VCaP (cell line): ENCODE results near the gene DGCR8.

ENCODE experiments used
- H3K27ac ChIP-seq: fragments of 450-650 bp; 2 replicates; pipeline ENCODE4 v1.5.1; 2017
- CTCF ChIP-seq: fragments of 450-650 bp; conservative IDR thresholded peaks from 2 replicates; pipeline ENCODE4 v1.5.1; 2017; ENCODE audit warnings: mild to moderate bottlenecking, moderate library complexity

Gene DGCR8

GRCh38 chr22:20132686-20133246 is 52.7 kb downstream of the DGCR8 start:
- H3K27ac ChIP-seq: peak overlapping the region; percentile 92
- TF ChIP-seq CTCF: no peak

- TF ChIP-seq CTCF: no peak
- no peak overlapping the region for H3K27ac ChIP-seq
These were observed 54.0 kb downstream of the DGCR8 start for GRCh38 chr22:20133930-20134549.

- H3K27ac ChIP-seq: peak overlapping the region; percentile 18; the same call in 1 of the 2 replicates
- no peak for TF ChIP-seq CTCF
These were observed 55.2 kb downstream of the DGCR8 start for GRCh38 chr22:20135265-20135664.

GRCh38 chr22:20135806-20136602 is 56.0 kb downstream of the DGCR8 start:
- H3K27ac ChIP-seq: peak overlapping the region; percentile 18; the same call in 1 of the 2 replicates
- no peak for TF ChIP-seq CTCF

GRCh38 chr22:20136603-20136873 is 56.5 kb downstream of the DGCR8 start:
- TF ChIP-seq CTCF: no peak
- H3K27ac ChIP-seq: no peak overlapping the region

- no peak for TF ChIP-seq CTCF
- H3K27ac ChIP-seq: no peak overlapping the region
These were observed 57.1 kb downstream of the DGCR8 start for GRCh38 chr22:20137113-20137512.

GRCh38 chr22:20137671-20138416 is 57.8 kb downstream of the DGCR8 start:
- no peak overlapping the region for H3K27ac ChIP-seq
- TF ChIP-seq CTCF: no peak
